22Rv1 (cell line): ENCODE data around the gene KISS1.

ENCODE experiments used
- CTCF ChIP-seq: fragments of 450-650 bp; IDR thresholded peaks from 2 replicates; pipeline ENCODE4 v1.5.1; 2017; ENCODE audit warnings: mild to moderate bottlenecking
- ZFX ChIP-seq: fragments of 450-650 bp; IDR thresholded peaks from 2 replicates; pipeline ENCODE4 v1.6.1; 2017; ENCODE audit warnings: antibody characterized with exemption, borderline replicate concordance

- no peak for TF ChIP-seq CTCF
- TF ChIP-seq ZFX, result no peak
These were observed 5.2 kb upstream of the KISS1 start for GRCh38 chr1:204201348-204202040.
